GM04504 (cell line): ENCODE measurements around the gene KCNA4.
"Not testable (repeated sequence)": the region's sequence is repeated elsewhere in the genome, so short reads cannot be mapped to it uniquely, and the experiment has no call there.

Experiments
- DNase-seq: peaks from one replicate; pipeline ENCODE4 v3.0.0-alpha.2; 2012; ENCODE audit warnings: low read depth

KCNA4 gene

GRCh38 chr11:30000986-30001750 is 15.7 kb downstream of the KCNA4 start:
- DNase-seq, result no peak

- no peak for DNase-seq
Observed at GRCh38 chr11:29996016-29996415, 20.8 kb downstream of the KCNA4 start.

- no peak for DNase-seq
Observed at GRCh38 chr11:29989174-29989970, 27.5 kb downstream of the KCNA4 start.

- DNase-seq, result no peak
Observed at GRCh38 chr11:29985248-29985647, 31.6 kb downstream of the KCNA4 start.

- no peak for DNase-seq
Observed at GRCh38 chr11:29984544-29984943, 32.3 kb downstream of the KCNA4 start.

- DNase-seq, result no peak
Observed at GRCh38 chr11:29978549-29978948, 38.3 kb downstream of the KCNA4 start.

- DNase-seq, result not testable (repeated sequence)
Observed at GRCh38 chr11:29975580-29975979, 41.2 kb downstream of the KCNA4 start.

GRCh38 chr11:29963796-29964195 is 53.0 kb downstream of the KCNA4 start:
- DNase-seq, result no peak

- no peak for DNase-seq
Observed at GRCh38 chr11:29963036-29963435, 53.8 kb downstream of the KCNA4 start.

- DNase-seq, result no peak
Observed at GRCh38 chr11:29962243-29962642, 54.6 kb downstream of the KCNA4 start.
